Thoracic aorta (tissue), 2 donors: Measurements from ENCODE around the gene CISD2. TPM values are rescaled to one million over a fixed set of nuclear protein-coding genes. Genes with fewer than 3 reads are reported as not detected.

Source experiments
- ATAC-seq: fragments of 150-250 bp; one replicate; pipeline ENCODE4 v1.8.0; 2017; ENCODE audit warnings: low read depth; ENCODE audit not compliant: insufficient number of reproducible peaks, low FRiP score
- DNase-seq: peaks from one replicate; pipeline ENCODE4 v3.0.0-alpha.2; 2020; ENCODE audit warnings: low spot score
- H3K27ac ChIP-seq, 2 donors: fragments of 200-600 bp; sonication (generic); 1 replicate in 1 of 2; 2 replicates in 1 of 2; pipeline ENCODE4 v1.5.1; 2016; ENCODE audit warnings: mild to moderate bottlenecking in 2 of 2, moderate library complexity in 2 of 2
- H3K27me3 ChIP-seq: fragments of 200-600 bp; sonication (generic); replicated peaks from 2 replicates; pipeline ENCODE4 v1.6.0; 2016; ENCODE audit warnings: mild to moderate bottlenecking; ENCODE audit not compliant: insufficient read depth
- H3K36me3 ChIP-seq: fragments of 200-600 bp; sonication (generic); one replicate; pipeline ENCODE4 v1.5.1; 2016
- H3K4me1 ChIP-seq, 2 donors: fragments of 200-600 bp; sonication (generic); 1 replicate in 1 of 2; 2 replicates in 1 of 2; pipeline versions ENCODE4 v1.5.1 to v1.6.0; 2016; ENCODE audit warnings: low read depth in 2 of 2, mild to moderate bottlenecking in 1 of 2; ENCODE audit not compliant: control insufficient read depth in 1 of 2
- H3K4me3 ChIP-seq: fragments of 200-600 bp; sonication (generic); 2 replicates; pipeline ENCODE4 v1.5.1; 2016; ENCODE audit warnings: mild to moderate bottlenecking
- H3K9me3 ChIP-seq: fragments of 200-600 bp; sonication (generic); 2 replicates; pipeline ENCODE4 v1.5.1; 2016
- total RNA-seq, 2 donors: library from RNA; depleted of rRNA; stranded (reverse); fragments of >200 nt; gene quantifications; one replicate each; pipeline versions ENCODE4 v1.1.0 to v1.2.3, GENCODE V29; 2016
- TF ChIP-seq, protein P1 (sequence below): fragments of 200-600 bp; sonication (generic); IDR thresholded peaks from one replicate; pipeline ENCODE4 v1.5.1; 2019; ENCODE audit warnings: antibody characterized with exemption

The CISD2 gene
- total RNA-seq, 2 donors from 2014 or later = 4.9 to 10.2 TPM

DNA sequence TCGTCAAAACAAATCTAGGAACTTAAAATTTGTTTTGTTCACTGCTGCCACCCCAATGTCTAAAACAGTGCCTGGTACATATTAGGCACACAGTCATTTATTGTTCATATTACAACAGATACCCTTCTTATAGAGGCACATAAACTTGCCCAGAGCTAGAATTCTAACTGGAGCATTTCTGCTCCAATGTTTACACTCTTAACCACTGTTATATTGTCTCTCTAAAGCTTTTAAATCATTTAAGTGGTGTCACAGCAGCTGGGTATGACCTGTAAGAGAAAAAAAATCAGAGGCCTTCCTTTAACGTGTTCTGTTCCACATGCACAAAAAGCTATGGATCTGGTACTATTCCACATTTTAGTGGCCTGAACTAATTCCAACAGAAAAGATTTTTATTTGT, 44.4 kb upstream of the CISD2 start:
- DNase-seq = no peak
- no peaks in the 10 kb centered on the region for H3K9me3 ChIP-seq
- no peak for ATAC-seq
- H3K4me3 ChIP-seq = peak overlapping the region; percentile 88
- H3K36me3 ChIP-seq = no peaks in the 10 kb centered on the region
- H3K4me1 ChIP-seq = peaks cover 38 to 60% of the 10 kb centered on the region in 2 donors
- TF ChIP-seq, protein P1, sequence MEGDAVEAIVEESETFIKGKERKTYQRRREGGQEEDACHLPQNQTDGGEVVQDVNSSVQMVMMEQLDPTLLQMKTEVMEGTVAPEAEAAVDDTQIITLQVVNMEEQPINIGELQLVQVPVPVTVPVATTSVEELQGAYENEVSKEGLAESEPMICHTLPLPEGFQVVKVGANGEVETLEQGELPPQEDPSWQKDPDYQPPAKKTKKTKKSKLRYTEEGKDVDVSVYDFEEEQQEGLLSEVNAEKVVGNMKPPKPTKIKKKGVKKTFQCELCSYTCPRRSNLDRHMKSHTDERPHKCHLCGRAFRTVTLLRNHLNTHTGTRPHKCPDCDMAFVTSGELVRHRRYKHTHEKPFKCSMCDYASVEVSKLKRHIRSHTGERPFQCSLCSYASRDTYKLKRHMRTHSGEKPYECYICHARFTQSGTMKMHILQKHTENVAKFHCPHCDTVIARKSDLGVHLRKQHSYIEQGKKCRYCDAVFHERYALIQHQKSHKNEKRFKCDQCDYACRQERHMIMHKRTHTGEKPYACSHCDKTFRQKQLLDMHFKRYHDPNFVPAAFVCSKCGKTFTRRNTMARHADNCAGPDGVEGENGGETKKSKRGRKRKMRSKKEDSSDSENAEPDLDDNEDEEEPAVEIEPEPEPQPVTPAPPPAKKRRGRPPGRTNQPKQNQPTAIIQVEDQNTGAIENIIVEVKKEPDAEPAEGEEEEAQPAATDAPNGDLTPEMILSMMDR = no peak
- no peaks in the 10 kb centered on the region for H3K27me3 ChIP-seq
- peak overlapping the region; percentile 98 to 100 for H3K27ac ChIP-seq

DNA sequence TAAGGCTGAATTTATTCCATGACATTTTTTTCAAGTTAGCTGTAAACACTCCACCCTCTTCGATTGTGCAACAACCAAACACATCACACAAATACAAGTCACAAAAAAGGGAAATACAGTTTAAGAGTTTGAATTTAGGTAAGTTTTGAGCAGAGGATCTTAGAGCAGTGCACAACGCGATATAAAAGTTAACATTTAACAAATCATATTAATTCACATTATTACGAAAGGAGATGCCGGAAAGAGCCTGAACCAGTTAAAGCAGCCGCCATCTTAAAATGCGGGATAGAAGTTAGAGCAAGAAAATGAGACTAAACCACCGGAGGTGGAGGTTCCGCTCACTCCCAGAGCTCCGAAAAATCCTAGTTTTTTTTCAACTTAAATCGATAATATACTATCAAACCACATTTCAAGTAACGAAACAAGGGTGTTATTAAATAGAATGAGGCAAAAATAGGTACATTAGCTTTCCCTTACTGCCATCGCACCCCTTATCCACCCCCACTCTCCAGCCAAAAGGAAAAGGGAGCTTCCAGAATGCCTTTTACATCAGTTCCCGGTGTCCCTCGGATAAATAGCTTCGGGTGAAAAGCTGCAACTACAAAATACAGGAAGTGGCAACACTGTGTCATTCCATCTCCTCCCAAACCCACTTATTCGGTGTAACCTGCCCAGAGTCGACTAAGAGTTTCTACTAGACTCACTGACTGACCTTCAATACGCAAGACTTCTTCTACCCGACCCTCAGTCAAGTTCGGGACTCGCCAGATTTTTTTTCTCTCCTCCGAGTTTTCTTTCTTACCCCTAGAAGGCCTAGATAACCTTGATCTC, 43.3 kb upstream of the CISD2 start:
- no peak for ATAC-seq
- no peaks in the 10 kb centered on the region for H3K27me3 ChIP-seq

GRCh38 chr4:102826105-102826889, 42.5 kb upstream of the CISD2 start:
- DNase-seq (no peak), ATAC-seq (no peak)
- H3K27ac ChIP-seq = peak overlapping the region; percentile 98 to 100
- no peaks in the 10 kb centered on the region for H3K27me3 ChIP-seq
- H3K36me3 ChIP-seq = no peaks in the 10 kb centered on the region
- TF ChIP-seq, protein P1 = no peak
- H3K4me3 ChIP-seq = peak overlapping the region; percentile 88
- peaks cover 19 to 41% of the 10 kb centered on the region in 2 donors for H3K4me1 ChIP-seq
- no peaks in the 10 kb centered on the region for H3K9me3 ChIP-seq

More for the DNA sequence above, 43.3 kb upstream of the CISD2 start:
- no peaks in the 10 kb centered on the region for H3K36me3 ChIP-seq
- peak overlapping the region; percentile 88 for H3K4me3 ChIP-seq
- peak overlapping the region; percentile 98 to 100 for H3K27ac ChIP-seq
- H3K9me3 ChIP-seq = no peaks in the 10 kb centered on the region
- DNase-seq = no peak
- TF ChIP-seq, protein P1 = no peak
- H3K4me1 ChIP-seq = peaks cover 27 to 49% of the 10 kb centered on the region in 2 donors

- Histone ChIP-seq H3K4me3 (peak within 1 kb of the TSS; percentile 88), H3K36me3 (no peaks in the 10 kb centered on the region), H3K27ac (peak within 1 kb of the TSS; percentile 98 to 100), H3K27me3 (no peaks in the 10 kb centered on the region), H3K9me3 (no peaks in the 10 kb centered on the region), H3K4me1 (peaks cover 11 to 33% of the 10 kb centered on the region in 2 donors)
- TF ChIP-seq, protein P1 = peak; percentile 8
- DNase-seq (peak; percentile 80), ATAC-seq (peak; percentile 73)
Measured at GRCh38 chr4:102826890-102827673, 41.7 kb upstream of the CISD2 start, which contains the start of gene UBE2D3. UBE2D3 (minus strand) TSS chr4:102827551; CDS start chr4:102826508, 1,043 bp downstream.
